ENCODE results near the gene PRDX5.

DNA sequence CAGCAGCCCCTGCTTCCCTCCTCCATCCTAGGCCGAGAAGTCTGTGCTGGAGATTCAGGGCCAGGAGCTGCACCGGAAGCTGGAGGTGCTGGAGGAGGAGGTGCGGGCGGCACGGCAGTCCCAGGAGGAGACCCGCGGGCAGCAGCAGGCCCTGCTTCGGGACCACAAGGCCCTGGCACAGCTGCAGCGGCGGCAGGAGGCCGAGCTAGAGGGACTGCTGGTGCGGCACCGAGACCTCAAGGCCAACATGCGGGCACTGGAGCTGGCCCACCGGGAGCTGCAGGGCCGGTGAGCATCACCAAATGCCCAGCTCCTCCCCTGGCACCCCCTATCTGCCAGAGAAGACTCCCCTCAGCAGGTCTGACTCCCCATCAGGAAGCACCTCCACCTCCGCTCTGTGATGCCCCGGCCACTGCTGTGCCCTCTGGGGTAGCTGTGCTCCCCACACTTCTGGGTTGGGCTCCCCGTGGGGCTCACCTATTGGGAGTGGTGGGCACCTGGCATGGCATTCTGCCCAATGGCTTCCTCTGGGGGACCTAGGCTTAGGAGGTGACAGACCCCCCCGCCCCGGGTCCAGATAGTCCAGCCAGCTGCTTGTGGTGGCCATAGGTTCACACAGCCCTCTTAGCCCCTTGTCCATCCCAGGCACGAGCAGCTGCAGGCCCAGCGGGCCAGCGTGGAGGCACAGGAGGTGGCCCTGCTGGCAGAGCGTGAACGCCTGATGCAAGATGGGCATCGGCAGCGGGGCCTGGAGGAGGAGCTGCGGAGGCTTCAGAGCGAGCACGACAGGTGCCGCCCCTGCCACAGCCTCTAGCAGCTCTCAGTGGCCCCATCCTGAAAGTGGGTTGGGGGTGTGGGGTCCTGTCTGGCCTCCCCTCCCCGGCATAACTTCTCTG is 34.4 kb downstream of the PRDX5 start:
- TF ChIP-seq, protein P1, sequence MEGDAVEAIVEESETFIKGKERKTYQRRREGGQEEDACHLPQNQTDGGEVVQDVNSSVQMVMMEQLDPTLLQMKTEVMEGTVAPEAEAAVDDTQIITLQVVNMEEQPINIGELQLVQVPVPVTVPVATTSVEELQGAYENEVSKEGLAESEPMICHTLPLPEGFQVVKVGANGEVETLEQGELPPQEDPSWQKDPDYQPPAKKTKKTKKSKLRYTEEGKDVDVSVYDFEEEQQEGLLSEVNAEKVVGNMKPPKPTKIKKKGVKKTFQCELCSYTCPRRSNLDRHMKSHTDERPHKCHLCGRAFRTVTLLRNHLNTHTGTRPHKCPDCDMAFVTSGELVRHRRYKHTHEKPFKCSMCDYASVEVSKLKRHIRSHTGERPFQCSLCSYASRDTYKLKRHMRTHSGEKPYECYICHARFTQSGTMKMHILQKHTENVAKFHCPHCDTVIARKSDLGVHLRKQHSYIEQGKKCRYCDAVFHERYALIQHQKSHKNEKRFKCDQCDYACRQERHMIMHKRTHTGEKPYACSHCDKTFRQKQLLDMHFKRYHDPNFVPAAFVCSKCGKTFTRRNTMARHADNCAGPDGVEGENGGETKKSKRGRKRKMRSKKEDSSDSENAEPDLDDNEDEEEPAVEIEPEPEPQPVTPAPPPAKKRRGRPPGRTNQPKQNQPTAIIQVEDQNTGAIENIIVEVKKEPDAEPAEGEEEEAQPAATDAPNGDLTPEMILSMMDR (conservative IDR thresholded peaks at IDR 0.05; ENCODE audit: low read length), result no peak
- no peak for TF ChIP-seq EZH2phosphoT487 (IDR thresholded peaks at IDR 0.05; ENCODE audit: borderline replicate concordance)
